ENCODE results near the gene HSPB9. TPM values are rescaled to one million over a fixed set of nuclear protein-coding genes. Genes with fewer than 3 reads are reported as not detected.

Gene HSPB9
- total RNA-seq, 1 experiment from 2014 or later: not detected

DNA sequence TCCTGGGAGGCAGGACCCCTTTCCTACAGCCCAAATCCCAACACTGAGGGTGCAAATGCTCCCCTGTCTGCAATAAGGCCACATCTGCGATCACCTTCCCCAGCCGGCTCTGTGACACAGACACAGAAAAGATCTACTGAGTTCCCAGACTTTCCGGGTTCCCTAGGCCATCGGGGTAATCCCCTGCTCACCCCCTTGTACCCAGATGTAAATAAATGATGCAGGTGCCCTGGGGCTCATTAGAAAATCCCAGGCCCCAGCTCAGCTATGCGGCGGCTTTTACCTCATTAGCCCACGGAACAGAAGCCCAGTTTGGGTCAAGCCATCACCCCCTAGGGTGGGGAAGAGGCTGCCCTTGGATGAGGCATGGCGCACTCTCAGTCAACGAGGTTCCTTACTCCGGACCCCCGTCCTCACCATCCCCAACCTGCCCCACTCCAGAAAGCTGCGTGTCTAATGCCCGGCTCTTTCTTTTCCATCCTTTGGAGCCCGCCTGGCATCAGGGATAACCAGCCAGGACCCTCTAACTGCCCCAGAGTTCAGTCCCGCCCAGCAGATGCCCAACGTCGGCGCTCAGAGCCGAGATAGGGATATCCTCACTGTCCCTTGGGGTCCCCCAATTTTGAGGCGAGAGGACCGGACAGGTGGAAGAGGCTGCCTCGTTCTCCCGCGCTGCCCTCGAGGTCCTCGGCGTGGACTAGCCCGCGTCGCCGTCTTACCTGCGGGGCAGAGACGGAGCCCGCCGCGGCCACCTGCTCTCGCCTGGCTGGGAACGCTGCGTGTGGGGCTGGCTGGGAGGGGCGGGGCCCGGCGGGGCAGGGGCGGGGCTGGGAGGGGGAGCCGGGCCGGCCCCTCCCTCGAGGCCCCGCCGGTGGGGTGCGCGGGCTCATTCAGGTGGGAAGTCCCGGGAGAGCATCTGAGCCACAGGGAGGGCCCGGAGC is 24.6 kb upstream of the HSPB9 start, which contains the start of gene ZNF385C:
Gene ZNF385C (minus strand): TSS at position 783 of the 941 bp plus-strand sequence. CDS start 35,417 bp downstream, outside the sequence.
- DNase-seq (ENCODE audit: low spot score): no peak
- no TSS peak for BruUV-seq (replicated peaks)
- no peak within 1 kb of the TSS for H3K27ac ChIP-seq (ENCODE audit: low read depth, low read length, poor library complexity, severe bottlenecking)
- intact Hi-C loops (cut with micrococcal nuclease; ENCODE audit: unreplicated experiment): no loop called here
- ChIA-PET POLR2A (ENCODE audit: low non-redundant PET) (no interaction called here), CTCF (interaction anchor here (0.6 kb wide), 1 partner anchor 30 kb away, joined by 3 read pairs; no protein-coding TSS in a partner anchor)
- peak within 1 kb of the TSS; percentile 10 for H3K4me3 ChIP-seq (ENCODE audit: low read depth, low read length, poor library complexity, severe bottlenecking)
- no peaks in the 10 kb centered on the region for H3K9me3 ChIP-seq (ENCODE audit: low read depth, low read length, poor library complexity, severe bottlenecking)
- no peak for TF ChIP-seq EZH2 (IDR thresholded peaks at IDR 0.05; ENCODE audit: borderline replicate concordance, low read depth, low read length, poor library complexity, severe bottlenecking)
- TF ChIP-seq, protein P1, sequence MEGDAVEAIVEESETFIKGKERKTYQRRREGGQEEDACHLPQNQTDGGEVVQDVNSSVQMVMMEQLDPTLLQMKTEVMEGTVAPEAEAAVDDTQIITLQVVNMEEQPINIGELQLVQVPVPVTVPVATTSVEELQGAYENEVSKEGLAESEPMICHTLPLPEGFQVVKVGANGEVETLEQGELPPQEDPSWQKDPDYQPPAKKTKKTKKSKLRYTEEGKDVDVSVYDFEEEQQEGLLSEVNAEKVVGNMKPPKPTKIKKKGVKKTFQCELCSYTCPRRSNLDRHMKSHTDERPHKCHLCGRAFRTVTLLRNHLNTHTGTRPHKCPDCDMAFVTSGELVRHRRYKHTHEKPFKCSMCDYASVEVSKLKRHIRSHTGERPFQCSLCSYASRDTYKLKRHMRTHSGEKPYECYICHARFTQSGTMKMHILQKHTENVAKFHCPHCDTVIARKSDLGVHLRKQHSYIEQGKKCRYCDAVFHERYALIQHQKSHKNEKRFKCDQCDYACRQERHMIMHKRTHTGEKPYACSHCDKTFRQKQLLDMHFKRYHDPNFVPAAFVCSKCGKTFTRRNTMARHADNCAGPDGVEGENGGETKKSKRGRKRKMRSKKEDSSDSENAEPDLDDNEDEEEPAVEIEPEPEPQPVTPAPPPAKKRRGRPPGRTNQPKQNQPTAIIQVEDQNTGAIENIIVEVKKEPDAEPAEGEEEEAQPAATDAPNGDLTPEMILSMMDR (conservative IDR thresholded peaks at IDR 0.05; ENCODE audit: low read depth, low read length): no peak
- H3K4me1 ChIP-seq (ENCODE audit: insufficient read depth, low read length, poor library complexity, severe bottlenecking): no peaks in the 10 kb centered on the region
- no peaks in the 10 kb centered on the region for H3K36me3 ChIP-seq (ENCODE audit: insufficient read depth, low read length, poor library complexity, severe bottlenecking)
- no peaks in the 10 kb centered on the region for H3K27me3 ChIP-seq (replicated peaks; ENCODE audit: insufficient read depth, low read depth, low read length, poor library complexity)

- H3K9me3 ChIP-seq (ENCODE audit: low read depth, low read length, poor library complexity, severe bottlenecking): no peaks in the 10 kb centered on the region
- no peak for TF ChIP-seq EZH2 (IDR thresholded peaks at IDR 0.05; ENCODE audit: borderline replicate concordance, low read depth, low read length, poor library complexity, severe bottlenecking)
- no peaks in the 10 kb centered on the region for H3K27me3 ChIP-seq (replicated peaks; ENCODE audit: insufficient read depth, low read depth, low read length, poor library complexity)
- H3K4me3 ChIP-seq (ENCODE audit: low read depth, low read length, poor library complexity, severe bottlenecking): no peak overlapping the region
- H3K4me1 ChIP-seq (ENCODE audit: insufficient read depth, low read length, poor library complexity, severe bottlenecking): no peaks in the 10 kb centered on the region
- no TSS peak for BruUV-seq (replicated peaks)
- intact Hi-C loops (cut with micrococcal nuclease; ENCODE audit: unreplicated experiment): no loop called here
- no peaks in the 10 kb centered on the region for H3K36me3 ChIP-seq (ENCODE audit: insufficient read depth, low read length, poor library complexity, severe bottlenecking)
- H3K27ac ChIP-seq (ENCODE audit: low read depth, low read length, poor library complexity, severe bottlenecking): no peak overlapping the region
- CTCF ChIA-PET: interaction anchor here (0.6 kb wide), 1 partner anchor 74 kb away, joined by 5 read pairs; no protein-coding TSS in a partner anchor
- no peak for DNase-seq (ENCODE audit: low spot score)
- POLR2A ChIA-PET (ENCODE audit: low non-redundant PET): no interaction called here
Measured at GRCh38 chr17:42098730-42099399, 23.7 kb upstream of the HSPB9 start.

- BruUV-seq (replicated peaks): no TSS peak
- H3K27me3 ChIP-seq (replicated peaks; ENCODE audit: insufficient read depth, low read depth, low read length, poor library complexity): no peaks in the 10 kb centered on the region
- TF ChIP-seq, protein P1 (conservative IDR thresholded peaks at IDR 0.05; ENCODE audit: low read depth, low read length): peak; percentile 72
- TF ChIP-seq EZH2 (IDR thresholded peaks at IDR 0.05; ENCODE audit: borderline replicate concordance, low read depth, low read length, poor library complexity, severe bottlenecking): no peak
- no peaks in the 10 kb centered on the region for H3K9me3 ChIP-seq (ENCODE audit: low read depth, low read length, poor library complexity, severe bottlenecking)
- POLR2A ChIA-PET (ENCODE audit: low non-redundant PET): no interaction called here
- intact Hi-C loops (cut with micrococcal nuclease; ENCODE audit: unreplicated experiment): loop anchor here (1.0 kb wide), 1 partner anchor 76 kb away; no protein-coding TSS in a partner anchor
- H3K4me3 ChIP-seq (ENCODE audit: low read depth, low read length, poor library complexity, severe bottlenecking): no peak overlapping the region
- H3K36me3 ChIP-seq (ENCODE audit: insufficient read depth, low read length, poor library complexity, severe bottlenecking): no peaks in the 10 kb centered on the region
- H3K27ac ChIP-seq (ENCODE audit: low read depth, low read length, poor library complexity, severe bottlenecking): no peak overlapping the region
- CTCF ChIA-PET: interaction anchor here (0.7 kb wide), 1 partner anchor 10 kb away, joined by 3 read pairs; no protein-coding TSS in a partner anchor
- peak; percentile 56 for DNase-seq (ENCODE audit: low spot score)
- H3K4me1 ChIP-seq (ENCODE audit: insufficient read depth, low read length, poor library complexity, severe bottlenecking): no peaks in the 10 kb centered on the region
Measured at GRCh38 chr17:42101513-42102292, 20.9 kb upstream of the HSPB9 start.
